HepG2 (cell line): ENCODE results near the gene STK4. TPM values are rescaled to one million over a fixed set of nuclear protein-coding genes. Genes with fewer than 3 reads are reported as not detected.

Experiments used
- ATAC-seq: fragments of 200-7000 bp; cut with Tn5 transposase; 3 replicates; pipeline ENCODE4 v1.9.1; 2020; ENCODE audit warnings: mild to moderate bottlenecking, moderate library complexity
- BruUV-seq: library from RNA; stranded (reverse); fragments of 400-500 nt; replicated peaks from 2 replicates; lab custom pipeline; 2021; lab: Mats Ljungman, UMichigan
- CTCF ChIA-PET: fragments of 300-600 bp; formaldehyde crosslinking; extraction: SDS; loops from one replicate; lab custom pipeline; 2021; ENCODE audit warnings: low total read pairs, inconsistent platforms, low intra/inter-chr PET ratio; lab: Yijun Ruan, JAX
- POLR2A ChIA-PET: fragments of 350-600 bp; sonication (Branson Sonifier 250); formaldehyde crosslinking; loops from one replicate; lab custom pipeline; 2020; ENCODE audit warnings: antibody characterized with exemption, inconsistent platforms; lab: Yijun Ruan, JAX
- DNase-seq: peaks from one replicate; pipeline ENCODE4 v3.0.0-alpha.2; 2015; ENCODE audit warnings: low spot score
- FAIRE-seq: peaks from 3 replicates; lab custom pipeline; 2011; peaks lifted over from hg19 to GRCh38; lab: Jason Lieb, UNC
- H2AFZ ChIP-seq: one replicate; pipeline ENCODE4 v1.6.1; 2011; ENCODE audit warnings: low read length, inconsistent platforms
- H3K27ac ChIP-seq: fragments of 300-600 bp; 3 replicates; pipeline ENCODE4 v1.8.0; 2011; ENCODE audit warnings: mixed run types, mild to moderate bottlenecking, mixed read lengths, low read length, inconsistent platforms; ENCODE audit not compliant: insufficient read depth; ENCODE audit errors: extremely low read length
- H3K27me3 ChIP-seq, 2 experiments: fragments of 200-600 bp in 1 of 2; 2 replicates in 1 of 2; 3 replicates in 1 of 2; pipeline versions ENCODE4 v1.6.0 to v1.8.0; 2011; ENCODE audit warnings: low read length in 2 of 2, mild to moderate bottlenecking in 2 of 2, moderate library complexity in 2 of 2, inconsistent platforms in 1 of 2; ENCODE audit not compliant: insufficient read depth in 2 of 2, control insufficient read depth in 1 of 2
- H3K36me3 ChIP-seq, 2 experiments: fragments of 200-600 bp in 1 of 2; replicated peaks in 1 of 2; 2 replicates in 1 of 2; 3 replicates in 1 of 2; pipeline versions ENCODE4 v1.5.1 to v1.8.0; 2011; ENCODE audit warnings: low read length in 2 of 2, inconsistent platforms in 1 of 2; ENCODE audit not compliant: insufficient read depth in 2 of 2, control insufficient read depth in 1 of 2
- H3K4me1 ChIP-seq: 2 replicates; pipeline ENCODE4 v1.5.1; 2012; ENCODE audit warnings: low read length, inconsistent platforms; ENCODE audit not compliant: insufficient read depth
- H3K4me2 ChIP-seq: 2 replicates; pipeline ENCODE4 v1.6.0; 2011; ENCODE audit warnings: low read depth, low read length, inconsistent platforms
- H3K4me3 ChIP-seq, 3 experiments: fragments of 200-600 bp in 1 of 3; sonication (generic), shearing (Covaris generic) in 1 of 3; replicated peaks in 1 of 3; 2 replicates each; pipeline ENCODE4 v1.5.1; 2011 to 2016; ENCODE audit warnings: low read length in 3 of 3, inconsistent platforms in 2 of 3, low read depth in 2 of 3, mild to moderate bottlenecking in 2 of 3, control low read depth in 1 of 3, mixed read lengths in 1 of 3; ENCODE audit not compliant: insufficient read depth in 1 of 3
- H3K79me2 ChIP-seq: one replicate; pipeline ENCODE4 v1.6.1; 2011; ENCODE audit warnings: low read length, inconsistent platforms; ENCODE audit not compliant: insufficient read depth
- H3K9ac ChIP-seq: 2 replicates; pipeline ENCODE4 v1.6.0; 2011; ENCODE audit warnings: mild to moderate bottlenecking, low read depth, low read length, inconsistent platforms; ENCODE audit not compliant: insufficient read depth
- H3K9me3 ChIP-seq: 2 replicates; pipeline ENCODE4 v1.5.1; 2012; ENCODE audit warnings: mild to moderate bottlenecking, low read length
- H4K20me1 ChIP-seq: 2 replicates; pipeline ENCODE4 v1.6.0; 2011; ENCODE audit warnings: inconsistent platforms, mild to moderate bottlenecking, low read length, moderate library complexity; ENCODE audit not compliant: insufficient read depth
- AGO1 ChIP-seq: fragments of 200-400 bp; formaldehyde crosslinking; IDR thresholded peaks from 2 replicates; pipeline ENCODE4 v1.6.1; 2017; ENCODE audit warnings: mild to moderate bottlenecking, low read depth, low read length, moderate library complexity; ENCODE audit not compliant: poor library complexity, severe bottlenecking
- BCL6 ChIP-seq: IDR thresholded peaks from 2 replicates; pipeline ENCODE4 v1.6.1; 2016; ENCODE audit warnings: missing genetic modification reagents, missing compliant biosample characterization
- BRD4 ChIP-seq: sonication (generic); formaldehyde crosslinking; IDR thresholded peaks from 2 replicates; pipeline ENCODE4 v1.4.0; 2020; ENCODE audit warnings: missing genetic modification reagents
- CTCF ChIP-seq: sonication (generic); formaldehyde crosslinking; IDR thresholded peaks from 2 replicates; pipeline ENCODE4 v1.5.0; 2020; ENCODE audit warnings: mild to moderate bottlenecking, missing genetic modification reagents, moderate library complexity
- DMAP1 ChIP-seq: IDR thresholded peaks from 2 replicates; pipeline ENCODE4 v1.6.1; 2016
- KDM2A ChIP-seq: sonication (generic); formaldehyde crosslinking; IDR thresholded peaks from 2 replicates; pipeline ENCODE4 v1.4.0; 2020; ENCODE audit warnings: low read depth, missing genetic modification reagents, borderline replicate concordance
- KDM4B ChIP-seq: sonication (generic); formaldehyde crosslinking; IDR thresholded peaks from 2 replicates; pipeline ENCODE4 v1.4.0; 2020; ENCODE audit warnings: missing genetic modification reagents
- KLF16 ChIP-seq, 2 experiments: sonication (generic) in 1 of 2; formaldehyde crosslinking in 1 of 2; IDR thresholded peaks; 2 replicates each; pipeline versions ENCODE4 v1.6.1 to v1.8.0; 2016 to 2023; ENCODE audit warnings: missing genetic modification reagents in 2 of 2, missing compliant biosample characterization in 1 of 2
- NPAS2 ChIP-seq: sonication (generic); formaldehyde crosslinking; IDR thresholded peaks from 2 replicates; pipeline ENCODE4 v1.8.0; 2022; ENCODE audit warnings: mild to moderate bottlenecking, missing genetic modification reagents, borderline replicate concordance
- PCBP2 ChIP-seq: fragments of 200-400 bp; formaldehyde crosslinking; optimal IDR thresholded peaks from 2 replicates; pipeline ENCODE3; 2018; ENCODE audit warnings: low read length, low read depth; ENCODE audit not compliant: poor library complexity, severe bottlenecking
- SMC3 ChIP-seq: IDR thresholded peaks from 2 replicates; pipeline ENCODE4 v1.6.1; 2011; ENCODE audit warnings: low read length, improper control_type of control experiment
- TOE1 ChIP-seq: sonication (generic); formaldehyde crosslinking; IDR thresholded peaks from 2 replicates; pipeline ENCODE4 v1.4.0; 2020; ENCODE audit warnings: mild to moderate bottlenecking, missing genetic modification reagents
- ZBTB42 ChIP-seq: sonication (generic); formaldehyde crosslinking; IDR thresholded peaks from 2 replicates; pipeline ENCODE4 v1.5.0; 2020; ENCODE audit warnings: mild to moderate bottlenecking, missing genetic modification reagents
- ZKSCAN8 ChIP-seq: IDR thresholded peaks from 2 replicates; pipeline ENCODE4 v1.6.1; 2016; ENCODE audit warnings: borderline replicate concordance, missing genetic modification reagents, missing compliant biosample characterization
- ZNF619 ChIP-seq: sonication (generic); formaldehyde crosslinking; IDR thresholded peaks from 2 replicates; pipeline ENCODE4 v1.4.0; 2020; ENCODE audit warnings: mild to moderate bottlenecking, missing genetic modification reagents
- WGBS: methylation state at CpG from one replicate; pipeline ENCODE4 v1.1.6; 2017; ENCODE audit warnings: low lambda C conversion rate; 5-methylcytosine and 5-hydroxymethylcytosine counted together
- in situ Hi-C: cut with HindIII; loops from 2 replicates; pipeline ENCODE4 v1.10.0; 2017; ENCODE audit warnings: low pct_unique_long_range_greater_than_20kb; ENCODE audit not compliant: extremely low pct_ligation_motif_present
- intact Hi-C: fragments of 100-400 bp; cut with micrococcal nuclease; formaldehyde crosslinking; loops from one replicate; pipeline ENCODE4 v1.10.0; 2022; ENCODE audit not compliant: unreplicated experiment
- polyA plus RNA-seq, 8 experiments: library from polyadenylated mRNA; depleted of rRNA in 3 of 8; stranded (reverse) in 7 of 8; unstranded in 1 of 8; fragments of >200 nt; fragmentation: Illumina TruSeq in 4 of 8; extraction: Trizol in 4 of 8; gene quantifications; 2 replicates each; pipeline versions ENCODE4 v1.2.1 to v1.2.3, GENCODE V29; 2011 to 2016; ENCODE audit warnings: low read depth in 4 of 8, missing spikeins in 1 of 8, mixed read lengths in 1 of 8; ENCODE audit not compliant: insufficient read depth in 1 of 8
- total RNA-seq, 5 experiments: library from RNA; depleted of rRNA; stranded (reverse); fragments of >200 nt; fragmentation: Illumina TruSeq; extraction: Trizol; gene quantifications; 2 replicates each; pipeline ENCODE4 v1.2.3, GENCODE V29; 2016; ENCODE audit warnings: low read depth in 1 of 5
- TF ChIP-seq, protein P1 (sequence below): sonication (generic); formaldehyde crosslinking; IDR thresholded peaks from 2 replicates; pipeline ENCODE4 v1.5.1; 2020; ENCODE audit warnings: missing genetic modification reagents, mild to moderate bottlenecking, borderline replicate concordance
- TF ChIP-seq, protein P2 (sequence below): sonication (generic); formaldehyde crosslinking; IDR thresholded peaks from 2 replicates; pipeline ENCODE4 v1.8.1; 2023; ENCODE audit warnings: mild to moderate bottlenecking, moderate library complexity, missing genetic modification reagents
- TF ChIP-seq, protein P3 (sequence below): sonication (generic); formaldehyde crosslinking; IDR thresholded peaks from 2 replicates; pipeline ENCODE4 v1.5.0; 2020; ENCODE audit warnings: mild to moderate bottlenecking, low read depth, missing genetic modification reagents, borderline replicate concordance

The STK4 gene
- total and polyA plus RNA-seq, 2 of the 13 experiments (the other 11 are each of a cell fraction or from before 2014, with no cell fraction given): 25.6 to 38.3 TPM

GRCh38 chr20:45095805-45096238, 129.5 kb downstream of the STK4 start:
- FAIRE-seq: peak; percentile 98
- no peak overlapping the region for H3K9ac ChIP-seq
- CTCF ChIA-PET: interaction anchor here (2.2 to 3.0 kb wide), 3 partner anchors 15 to 85 kb away, joined by 15 to 47 read pairs (median 16); no protein-coding TSS in a partner anchor
- BruUV-seq: no TSS peak
- no peak overlapping the region for H2AFZ ChIP-seq
- H3K36me3 ChIP-seq: no peaks in the 10 kb centered on the region
- peak; percentile 69 for DNase-seq
- peaks cover 0 to 21% of the 10 kb centered on the region in 2 experiments; a peak in 4 of 5 replicates for H3K27me3 ChIP-seq
- H3K4me3 ChIP-seq: no peak overlapping the region
- in situ Hi-C loops (loop anchor here (10.0 kb wide), 1 partner anchor 51 kb away; no protein-coding TSS in a partner anchor), intact Hi-C loops (loop anchor here (1.0 kb wide), 2 partner anchors 52 to 85 kb away; no protein-coding TSS in a partner anchor)
- POLR2A ChIA-PET: interaction anchor here (0.7 to 1.3 kb wide), 2 partner anchors 52 to 136 kb away, joined by 5 to 7 read pairs; partner anchors contain the start of gene TOMM34
- no peaks in the 10 kb centered on the region for H4K20me1 ChIP-seq
- H3K4me2 ChIP-seq: no peak overlapping the region
- H3K9me3 ChIP-seq: no peaks in the 10 kb centered on the region
- H3K4me1 ChIP-seq: peaks cover 6% of the 10 kb centered on the region; the same call in 1 of the 2 replicates
- 3% methylated on average over 7 of the region's 7 CpGs for WGBS
- peak; percentile 60 for ATAC-seq
- H3K79me2 ChIP-seq: no peaks in the 10 kb centered on the region
- H3K27ac ChIP-seq: no peak overlapping the region
- TF ChIP-seq, protein P1, sequence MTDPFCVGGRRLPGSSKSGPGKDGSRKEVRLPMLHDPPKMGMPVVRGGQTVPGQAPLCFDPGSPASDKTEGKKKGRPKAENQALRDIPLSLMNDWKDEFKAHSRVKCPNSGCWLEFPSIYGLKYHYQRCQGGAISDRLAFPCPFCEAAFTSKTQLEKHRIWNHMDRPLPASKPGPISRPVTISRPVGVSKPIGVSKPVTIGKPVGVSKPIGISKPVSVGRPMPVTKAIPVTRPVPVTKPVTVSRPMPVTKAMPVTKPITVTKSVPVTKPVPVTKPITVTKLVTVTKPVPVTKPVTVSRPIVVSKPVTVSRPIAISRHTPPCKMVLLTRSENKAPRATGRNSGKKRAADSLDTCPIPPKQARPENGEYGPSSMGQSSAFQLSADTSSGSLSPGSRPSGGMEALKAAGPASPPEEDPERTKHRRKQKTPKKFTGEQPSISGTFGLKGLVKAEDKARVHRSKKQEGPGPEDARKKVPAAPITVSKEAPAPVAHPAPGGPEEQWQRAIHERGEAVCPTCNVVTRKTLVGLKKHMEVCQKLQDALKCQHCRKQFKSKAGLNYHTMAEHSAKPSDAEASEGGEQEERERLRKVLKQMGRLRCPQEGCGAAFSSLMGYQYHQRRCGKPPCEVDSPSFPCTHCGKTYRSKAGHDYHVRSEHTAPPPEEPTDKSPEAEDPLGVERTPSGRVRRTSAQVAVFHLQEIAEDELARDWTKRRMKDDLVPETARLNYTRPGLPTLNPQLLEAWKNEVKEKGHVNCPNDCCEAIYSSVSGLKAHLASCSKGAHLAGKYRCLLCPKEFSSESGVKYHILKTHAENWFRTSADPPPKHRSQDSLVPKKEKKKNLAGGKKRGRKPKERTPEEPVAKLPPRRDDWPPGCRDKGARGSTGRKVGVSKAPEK (CRISPR knock-in tag): no peak
- no peak for TF ChIP-seq AGO1
- no peak for TF ChIP-seq BRD4 (CRISPR knock-in tag)
- TF ChIP-seq ZNF619 (CRISPR knock-in tag): no peak
- TF ChIP-seq, protein P2, sequence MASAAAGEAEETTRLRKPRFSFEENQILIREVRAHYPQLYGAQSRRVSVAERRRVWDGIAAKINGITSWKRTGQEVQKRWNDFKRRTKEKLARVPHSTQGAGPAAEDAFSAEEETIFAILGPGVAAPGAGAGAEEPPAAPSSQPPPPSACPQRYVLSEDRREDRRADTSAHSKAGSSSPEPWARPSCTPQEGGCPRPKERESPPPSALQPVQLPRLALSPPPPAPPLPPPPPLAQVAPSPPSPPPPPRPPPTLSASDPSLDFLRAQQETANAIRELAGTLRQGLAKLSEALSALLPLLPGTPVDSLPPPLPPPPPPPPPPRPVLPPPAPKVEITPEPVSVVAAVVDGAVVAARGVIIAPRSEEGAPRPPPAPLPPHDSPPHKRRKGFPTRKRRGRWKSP (CRISPR knock-in tag): no peak
- TF ChIP-seq KDM4B (CRISPR knock-in tag): no peak
- no peak for TF ChIP-seq DMAP1 (CRISPR knock-in tag)
- peak; percentile 85 for TF ChIP-seq CTCF (CRISPR knock-in tag)
- 0 out of 2 replicates have a peak, but pooled peaks have one; percentile 55 for TF ChIP-seq ZKSCAN8
- TF ChIP-seq KLF16 (CRISPR knock-in tag; IDR thresholded peaks at IDR 0.05): no peak
- no peak for TF ChIP-seq ZBTB42
- no peak for TF ChIP-seq NPAS2
- TF ChIP-seq KDM2A (CRISPR knock-in tag): 0 out of 2 replicates have a peak, but pooled peaks have one; percentile 30
- 0 out of 2 replicates have a peak, but pooled peaks have one; percentile 15 for TF ChIP-seq BCL6 (CRISPR knock-in tag)
- TF ChIP-seq TOE1: no peak
- TF ChIP-seq PCBP2: no peak
- TF ChIP-seq, protein P3, sequence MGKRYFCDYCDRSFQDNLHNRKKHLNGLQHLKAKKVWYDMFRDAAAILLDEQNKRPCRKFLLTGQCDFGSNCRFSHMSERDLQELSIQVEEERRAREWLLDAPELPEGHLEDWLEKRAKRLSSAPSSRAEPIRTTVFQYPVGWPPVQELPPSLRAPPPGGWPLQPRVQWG (CRISPR knock-in tag): no peak
- TF ChIP-seq SMC3: peak; percentile 89
